ELR (cell line): ENCODE data around the gene CBFA2T2.
A peak's percentile ranks its signal among the peaks of the same experiment; 100 is the strongest.
"Not testable (repeated sequence)": the region's sequence is repeated elsewhere in the genome, so short reads cannot be mapped to it uniquely, and the experiment has no call there.

ENCODE experiments used
- DNase-seq: peaks from one replicate; pipeline ENCODE4 v3.0.0-alpha.2; 2015; ENCODE audit warnings: low read depth

The CBFA2T2 gene

GRCh38 chr20:33507461-33507860 is 17.6 kb downstream of the CBFA2T2 start:
- DNase-seq = no peak

- not testable (repeated sequence) for DNase-seq
Measured at GRCh38 chr20:33508015-33508414, 18.1 kb downstream of the CBFA2T2 start.

GRCh38 chr20:33509057-33509456 is 19.2 kb downstream of the CBFA2T2 start:
- not testable (repeated sequence) for DNase-seq

GRCh38 chr20:33511876-33512275 is 22.0 kb downstream of the CBFA2T2 start:
- DNase-seq = not testable (repeated sequence)

DNA sequence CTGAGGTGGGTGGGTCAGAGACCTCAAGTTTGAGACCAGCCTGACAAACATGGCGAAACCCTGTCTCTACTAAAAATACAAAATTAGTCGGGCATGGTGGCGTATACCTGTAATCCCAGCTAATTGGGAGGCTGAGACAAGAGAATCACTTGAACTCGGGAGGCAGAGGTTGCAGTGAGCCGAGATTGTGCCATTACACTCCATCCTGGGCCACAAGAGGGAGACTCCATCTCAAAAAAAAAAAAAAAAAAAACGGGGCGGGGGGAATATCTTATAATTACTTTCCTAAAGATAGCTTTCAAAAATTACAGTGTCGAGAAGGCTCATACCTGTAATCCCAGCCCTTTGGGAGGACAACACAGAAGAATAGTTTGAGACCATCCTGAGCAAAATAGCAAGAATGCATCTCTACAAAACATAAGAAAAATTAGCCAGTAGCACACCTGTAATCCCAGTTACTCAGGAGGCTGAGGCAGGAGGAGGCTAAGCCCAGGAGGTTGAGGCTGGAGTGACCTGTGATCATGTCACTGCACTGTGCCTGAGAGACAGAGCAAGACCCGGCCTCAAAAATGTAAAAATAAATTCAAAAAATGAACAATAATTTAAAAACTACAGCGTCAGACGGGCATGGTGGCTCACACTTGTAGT is 25.8 kb downstream of the CBFA2T2 start:
- peak; percentile 30 for DNase-seq

DNA sequence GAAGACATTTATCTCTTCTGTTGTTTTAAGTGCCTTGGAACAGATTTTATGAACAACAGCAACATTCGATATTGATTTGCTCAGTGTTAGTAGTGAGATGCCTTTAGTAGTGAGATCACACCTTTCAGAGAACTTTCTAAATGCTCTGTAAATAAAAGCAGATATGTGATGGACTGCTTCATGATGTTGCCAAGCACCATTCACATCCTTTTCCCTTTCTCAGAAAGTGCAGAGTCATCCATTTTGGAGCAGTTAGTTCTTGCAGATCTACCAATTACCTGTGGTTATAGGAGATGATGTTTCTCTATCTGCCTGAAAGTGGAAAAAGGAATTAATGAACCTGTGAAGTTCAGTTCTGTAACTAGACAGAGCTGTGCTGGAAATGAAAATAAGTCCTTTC is 27.0 kb downstream of the CBFA2T2 start:
- peak; percentile 13 for DNase-seq

GRCh38 chr20:33518071-33518470 is 28.2 kb downstream of the CBFA2T2 start:
- peak; percentile 89 for DNase-seq

DNA sequence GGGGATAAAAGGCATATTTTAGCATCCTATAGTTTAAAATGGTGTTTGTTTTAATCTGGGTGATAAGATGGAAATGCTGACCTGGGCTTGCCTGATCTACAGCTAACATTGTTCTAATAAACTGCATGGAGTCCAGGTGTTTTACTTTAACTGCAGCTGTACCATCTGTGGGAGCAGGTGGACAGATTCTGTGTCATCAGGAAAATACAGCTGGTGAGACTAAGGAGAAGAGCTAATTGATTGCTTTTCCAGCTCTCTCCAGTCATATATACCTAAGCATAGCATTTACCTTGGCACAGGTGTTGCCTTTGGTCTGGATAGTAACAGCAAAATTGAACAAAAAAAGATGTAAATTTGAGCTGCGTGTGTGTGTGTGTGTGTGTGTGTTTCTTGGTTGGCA is 31.6 kb downstream of the CBFA2T2 start:
- DNase-seq = no peak

GRCh38 chr20:33522256-33522820 is 32.4 kb downstream of the CBFA2T2 start:
- no peak for DNase-seq

DNA sequence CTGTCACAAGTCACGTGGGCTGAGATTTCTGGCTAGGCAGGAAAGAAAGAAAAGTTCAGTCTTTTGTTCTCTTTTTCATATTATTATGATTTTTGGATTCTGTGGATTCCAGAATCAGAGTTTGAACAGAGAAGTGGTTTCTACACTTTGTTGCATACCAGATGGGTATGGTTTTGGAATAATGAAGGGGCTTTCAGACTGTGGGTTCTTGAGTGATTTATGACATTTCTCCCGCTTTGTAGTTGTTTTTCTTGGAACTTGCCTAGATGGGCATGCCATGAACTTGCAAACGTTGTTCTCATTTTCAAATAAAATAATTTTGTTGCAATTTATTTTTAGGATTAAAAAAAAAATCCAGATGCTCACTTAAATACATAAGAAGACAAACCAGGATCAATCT is 34.4 kb downstream of the CBFA2T2 start:
- DNase-seq = no peak

DNA sequence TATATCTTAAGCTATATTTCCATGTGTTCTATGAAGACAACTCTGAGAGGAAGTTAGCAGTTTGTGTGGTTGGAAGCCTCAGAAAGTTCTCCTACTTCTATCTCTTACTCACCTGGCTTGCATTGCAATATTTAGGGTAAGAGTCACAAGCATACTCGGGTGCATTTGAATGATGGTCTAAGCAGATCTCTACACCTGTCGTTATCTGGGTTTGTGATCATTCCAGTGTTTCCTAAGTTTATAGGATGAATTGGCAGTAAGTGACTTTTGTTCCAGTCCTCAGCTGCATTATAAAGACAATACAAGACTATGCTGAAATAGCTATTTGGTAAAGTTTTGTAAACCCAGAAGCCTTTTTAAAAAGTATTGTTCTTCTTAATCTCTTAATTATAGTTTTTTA is 36.9 kb downstream of the CBFA2T2 start:
- DNase-seq = no peak

DNA sequence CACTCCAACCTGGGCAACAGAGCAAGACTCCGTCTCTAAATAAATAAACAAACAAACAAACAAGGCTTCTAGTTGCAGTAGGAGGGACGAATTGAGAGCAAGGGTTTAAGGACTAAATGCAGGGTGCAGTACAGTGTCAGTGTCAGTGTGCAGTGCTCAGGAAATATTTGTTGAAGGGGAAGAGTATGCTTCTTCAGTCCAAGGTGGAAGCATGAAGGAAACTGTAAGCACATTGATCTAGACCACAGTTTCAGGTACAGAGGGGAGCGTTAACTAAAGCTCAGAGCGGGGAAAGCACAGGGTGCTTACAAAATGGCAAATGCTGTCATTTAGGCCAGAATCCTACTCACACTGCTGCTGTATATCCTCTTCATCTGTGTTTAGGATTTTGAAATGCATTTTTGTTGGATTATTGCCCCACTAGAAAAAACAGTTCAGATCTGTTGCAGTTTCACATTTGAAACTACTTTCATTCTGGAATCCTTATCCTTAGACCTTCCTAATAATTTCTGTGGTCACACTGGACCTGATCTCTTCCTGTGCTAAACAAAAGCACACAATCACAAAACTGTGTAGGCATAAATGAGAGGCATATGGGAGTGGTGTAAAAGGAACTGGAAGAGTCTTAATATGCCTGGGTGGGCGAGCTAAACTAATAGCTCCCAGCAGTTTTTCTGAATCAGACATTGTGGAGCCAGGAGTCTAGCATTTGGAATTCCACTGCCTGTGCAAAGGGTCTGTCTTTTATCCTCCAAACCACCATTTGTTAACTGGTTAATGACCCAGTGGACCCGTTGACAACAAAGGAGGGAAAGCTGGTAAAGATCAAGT is 41.4 kb downstream of the CBFA2T2 start:
- no peak for DNase-seq

- DNase-seq = no peak
Measured at GRCh38 chr20:33531885-33532284, 42.0 kb downstream of the CBFA2T2 start.

DNA sequence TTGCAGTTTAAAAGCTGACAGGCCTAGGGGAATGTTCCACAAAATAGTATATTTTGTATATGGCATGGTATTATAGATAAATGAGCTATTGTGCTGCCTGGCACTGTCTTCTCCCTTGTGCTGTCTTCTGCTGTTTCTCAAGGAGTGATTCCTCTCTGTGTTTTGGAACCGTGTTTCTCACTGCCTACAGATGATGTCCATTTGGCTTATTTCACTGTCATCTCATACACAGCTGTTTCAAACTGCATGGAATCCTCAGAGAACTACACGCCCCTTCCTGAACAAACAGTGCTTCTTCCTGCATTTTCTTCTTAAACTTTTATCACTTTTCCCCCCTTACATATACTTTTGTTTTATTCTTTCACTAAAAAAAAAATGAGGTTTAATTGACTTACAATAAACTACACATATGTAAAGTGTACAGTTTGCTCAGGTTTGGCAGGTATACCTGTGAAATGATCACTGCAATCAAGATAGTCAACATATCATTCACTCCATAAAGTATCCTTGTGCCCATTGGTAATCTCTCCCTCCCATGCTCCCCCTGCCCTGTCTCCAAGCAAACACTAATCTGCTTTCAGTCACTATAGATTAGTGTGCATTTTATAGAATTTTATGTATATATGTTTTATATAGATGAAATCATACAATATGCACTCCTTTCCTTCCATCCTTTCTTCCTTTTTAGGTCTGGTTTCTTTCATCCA is 43.0 kb downstream of the CBFA2T2 start:
- no peak for DNase-seq

GRCh38 chr20:33535717-33536116 is 45.8 kb downstream of the CBFA2T2 start:
- not testable (repeated sequence) for DNase-seq

GRCh38 chr20:33537608-33538007 is 47.7 kb downstream of the CBFA2T2 start:
- DNase-seq = no peak

DNA sequence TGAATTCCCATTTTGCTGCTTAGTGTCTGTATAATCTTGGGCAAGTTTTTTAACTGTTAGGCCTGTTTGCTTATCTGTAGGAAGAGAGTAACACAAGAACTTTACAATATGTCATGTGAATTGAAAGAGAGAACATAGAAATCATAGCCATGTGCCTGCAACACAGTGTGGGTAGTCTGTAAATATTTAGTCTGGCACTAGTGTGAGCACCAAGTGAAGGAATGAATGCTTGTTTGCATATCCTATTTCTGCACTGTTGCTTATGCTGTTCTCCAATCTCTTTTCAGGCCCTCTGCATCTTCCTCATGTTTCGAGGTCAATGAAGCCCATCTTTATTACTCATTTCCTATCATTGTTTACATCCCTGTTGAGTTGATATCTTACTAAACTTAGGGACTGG is 49.2 kb downstream of the CBFA2T2 start:
- peak; percentile 69 for DNase-seq

DNA sequence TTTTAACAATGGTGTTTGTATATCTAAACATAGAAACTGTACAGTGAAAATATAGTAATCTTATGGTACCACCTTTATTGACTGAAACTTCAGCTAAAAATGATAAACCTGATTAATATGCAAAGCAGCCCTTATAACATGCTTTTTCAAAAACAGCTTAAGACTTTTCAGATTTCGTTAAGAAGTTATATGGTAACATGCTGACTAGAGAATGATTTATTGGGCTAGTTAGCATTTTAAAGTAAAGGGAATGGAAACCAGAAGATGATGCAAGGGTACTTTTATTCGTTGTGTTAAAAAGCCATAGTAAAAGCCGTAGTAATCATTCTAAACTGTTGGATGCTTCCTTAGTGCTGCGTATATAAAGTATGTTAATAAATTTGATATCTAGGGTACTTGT is 50.5 kb downstream of the CBFA2T2 start:
- no peak for DNase-seq

DNA sequence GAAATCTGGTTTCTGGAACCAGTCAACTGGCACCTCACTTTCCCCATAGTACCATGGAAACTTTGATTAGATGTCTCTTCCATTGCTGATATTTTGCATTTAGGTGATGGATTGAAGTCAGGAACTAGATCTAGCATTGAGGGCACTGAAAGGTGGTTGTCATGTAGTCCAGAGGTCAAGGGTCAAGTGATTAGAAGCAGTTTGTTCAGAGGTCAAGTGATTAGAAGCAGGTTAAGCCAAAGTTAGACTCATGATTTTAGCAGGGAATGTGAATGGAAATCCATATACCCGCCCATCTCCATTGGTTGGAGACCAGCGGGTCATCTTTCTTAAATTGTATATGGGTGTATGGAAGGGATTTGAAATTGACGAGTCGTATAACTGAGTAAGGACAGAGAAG is 51.2 kb downstream of the CBFA2T2 start:
- DNase-seq = no peak

DNA sequence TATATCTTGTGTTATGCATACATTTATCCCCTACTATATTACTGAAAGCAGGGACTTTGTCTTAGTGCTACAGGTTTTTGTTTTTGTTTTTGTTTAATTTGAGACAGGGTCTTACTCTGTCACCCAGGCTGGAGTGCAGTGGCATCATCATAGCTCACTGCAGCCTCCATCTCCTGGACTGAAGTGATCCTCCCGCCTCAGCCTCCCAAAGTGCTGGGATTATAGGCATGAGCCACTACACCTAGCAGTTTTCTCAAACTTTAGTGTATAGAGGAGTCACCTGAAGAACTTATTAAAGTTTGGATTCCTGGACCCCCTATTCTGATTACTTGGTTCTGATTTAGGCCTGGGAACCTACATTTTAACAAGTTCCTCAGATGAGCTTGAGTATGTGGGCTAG is 51.9 kb downstream of the CBFA2T2 start:
- DNase-seq = no peak

GRCh38 chr20:33545763-33546162 is 55.9 kb downstream of the CBFA2T2 start:
- no peak for DNase-seq

- DNase-seq = no peak
Measured at GRCh38 chr20:33549229-33549999, 59.5 kb downstream of the CBFA2T2 start.
